GM21526 (cell line): ENCODE data around the gene DLG2.
"Not testable (repeated sequence)": the region's sequence is repeated elsewhere in the genome, so short reads cannot be mapped to it uniquely, and the experiment has no call there.

Source experiments
- ATAC-seq: cut with Tn5 transposase; IDR thresholded peaks from one replicate; pipeline ENCODE4 v1.9.1; 2021; ENCODE audit warnings: moderate library complexity; ENCODE audit not compliant: unreplicated experiment, low FRiP score

DLG2 gene

DNA sequence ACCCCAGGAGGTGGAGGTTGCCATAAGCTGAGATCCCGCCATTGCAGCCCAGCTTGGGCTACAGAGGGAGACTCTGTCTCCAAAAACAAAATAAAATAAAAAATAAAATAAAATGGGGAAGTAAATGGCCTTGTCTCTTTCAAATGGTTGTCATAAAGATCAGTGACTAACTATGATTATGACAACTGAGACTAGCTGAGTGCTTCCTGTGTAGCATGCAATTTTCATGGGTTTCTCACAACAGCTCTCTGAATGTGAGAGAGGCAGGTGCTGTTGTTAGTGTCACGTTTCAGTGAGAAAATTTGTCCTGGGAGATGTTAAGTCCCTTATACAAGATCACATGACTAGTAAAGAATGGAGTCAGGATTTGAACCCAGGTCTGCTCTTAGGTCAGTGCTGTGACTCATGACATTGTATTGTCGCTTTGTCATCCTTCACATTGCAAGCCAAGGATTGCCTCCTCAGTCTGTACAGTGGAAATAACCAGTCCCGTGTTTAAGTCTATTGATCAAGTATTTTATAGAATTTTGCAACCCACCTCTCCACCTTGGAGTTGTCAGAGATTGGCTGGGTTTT is 2177.7 kb downstream of the DLG2 start:
- ATAC-seq: peak; percentile 95

GRCh38 chr11:83448686-83449085 is 2178.5 kb downstream of the DLG2 start:
- ATAC-seq: no peak

DNA sequence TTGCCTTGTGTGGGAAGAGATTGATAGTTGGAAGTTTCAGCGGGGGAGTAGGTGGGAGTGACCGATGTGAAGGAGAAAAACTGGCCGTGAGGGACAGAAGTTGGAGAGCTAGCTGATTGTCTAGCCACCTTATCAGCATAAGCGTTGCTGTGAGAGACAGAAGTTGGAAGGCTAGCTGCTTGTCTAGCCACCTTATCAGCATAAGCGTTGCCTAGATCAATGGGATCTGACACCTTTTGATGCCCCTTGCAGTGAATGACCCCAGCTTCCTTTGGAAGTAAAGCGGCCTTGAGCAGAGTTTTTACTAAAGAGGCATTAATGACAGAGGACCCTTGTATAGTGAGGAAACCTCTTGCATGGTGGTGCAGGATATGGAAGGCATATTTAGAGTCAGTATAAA is 2183.3 kb downstream of the DLG2 start:
- ATAC-seq: not testable (repeated sequence)

DNA sequence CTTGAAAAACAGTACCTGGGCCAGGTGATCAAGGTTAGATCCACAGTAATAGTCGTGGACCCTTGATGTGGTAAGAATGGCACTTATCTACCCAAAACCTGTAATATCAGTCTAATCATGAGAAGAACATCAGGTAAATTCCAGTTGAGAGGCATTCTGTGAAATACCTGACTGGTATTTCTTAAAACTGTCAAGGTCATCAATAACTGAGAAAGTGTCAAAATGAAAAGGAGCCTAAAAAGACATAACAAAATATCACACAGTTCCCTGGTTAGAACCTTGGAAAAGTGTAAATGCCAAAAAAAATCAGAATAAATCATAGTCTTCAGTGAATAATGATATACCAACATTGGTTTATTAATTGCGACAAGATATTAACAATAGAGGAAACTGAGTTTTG is 2185.5 kb downstream of the DLG2 start:
- no peak for ATAC-seq

DNA sequence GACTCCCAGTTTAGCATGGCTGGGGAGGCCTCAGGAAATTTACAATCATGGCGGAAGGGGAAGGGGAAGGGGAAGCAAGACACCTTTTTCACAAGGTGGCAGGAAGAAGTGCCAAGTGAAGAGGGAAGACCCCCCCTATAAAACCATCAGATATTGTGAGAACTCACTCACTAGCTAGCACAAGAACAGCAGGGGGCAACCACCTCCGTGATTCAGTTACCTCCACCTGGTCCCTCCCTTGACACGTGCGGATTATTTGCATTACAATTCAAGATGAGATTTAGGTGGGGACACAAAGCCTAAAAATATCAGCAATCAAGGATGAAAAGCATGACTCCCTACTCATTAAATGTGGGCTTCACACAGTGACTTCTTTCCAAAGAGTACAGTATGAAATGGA is 2186.0 kb downstream of the DLG2 start:
- no peak for ATAC-seq

- no peak for ATAC-seq
Observed at GRCh38 chr11:83438438-83438837, 2188.7 kb downstream of the DLG2 start.

- ATAC-seq: no peak
Observed at GRCh38 chr11:83437939-83438338, 2189.2 kb downstream of the DLG2 start.

DNA sequence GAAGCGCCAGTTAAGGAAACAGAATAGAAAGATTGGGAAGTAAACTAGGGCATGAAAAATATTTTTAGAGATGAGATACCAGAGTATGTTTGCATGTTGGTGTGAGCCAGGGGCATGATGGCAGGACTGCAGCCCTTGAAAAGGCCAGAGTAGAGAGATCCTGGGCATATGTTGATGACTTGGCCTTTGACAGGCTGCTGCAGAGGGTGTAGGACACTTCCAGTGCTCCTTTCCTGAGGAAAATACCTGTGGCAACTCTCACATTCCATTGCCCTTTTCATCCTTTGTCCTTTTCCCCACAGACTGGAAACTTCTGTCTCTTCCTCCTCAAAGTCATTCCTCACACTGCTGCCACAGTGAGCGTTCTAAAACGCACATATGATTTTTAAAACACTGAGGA is 2190.3 kb downstream of the DLG2 start:
- ATAC-seq: no peak

GRCh38 chr11:83434812-83435211 is 2192.3 kb downstream of the DLG2 start:
- ATAC-seq: not testable (repeated sequence)

- ATAC-seq: no peak
Observed at GRCh38 chr11:83427943-83428342, 2199.2 kb downstream of the DLG2 start.

GRCh38 chr11:83427501-83427900 is 2199.6 kb downstream of the DLG2 start:
- no peak for ATAC-seq

DNA sequence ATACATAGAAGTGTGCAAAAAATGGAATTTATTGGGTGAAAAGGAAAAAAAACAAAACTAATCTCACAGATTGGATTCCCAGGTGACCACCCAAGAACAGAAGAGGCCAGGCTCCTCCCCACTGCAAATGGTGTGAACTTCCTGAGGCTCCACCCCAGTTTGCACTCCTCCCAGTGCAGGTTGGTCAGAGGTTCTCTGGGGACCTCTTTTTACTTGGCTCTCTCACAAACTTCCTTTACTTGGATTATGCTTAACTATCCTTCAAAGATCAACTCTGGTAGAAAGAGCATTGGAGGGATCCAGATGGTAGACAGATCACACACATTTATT is 2202.0 kb downstream of the DLG2 start:
- ATAC-seq: no peak

GRCh38 chr11:83424376-83425136 is 2202.6 kb downstream of the DLG2 start:
- no peak for ATAC-seq

DNA sequence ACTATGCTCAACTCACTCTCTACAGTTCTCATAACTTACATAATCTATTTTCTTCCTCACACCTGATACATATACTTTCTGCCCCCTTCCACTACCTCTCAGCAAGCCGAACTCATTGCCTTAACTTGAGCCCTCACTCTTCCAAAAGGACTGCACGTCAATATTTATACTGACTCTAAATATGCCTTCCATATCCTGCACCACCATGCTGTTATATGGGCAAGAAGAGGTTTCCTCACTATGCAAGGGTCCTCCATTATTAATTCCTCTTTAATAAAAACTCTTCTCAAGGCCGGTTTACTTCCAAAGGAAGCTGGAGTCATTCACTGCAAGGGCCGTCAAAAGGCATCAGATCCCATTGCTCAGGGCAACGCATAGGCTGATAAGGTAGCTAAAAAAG is 2204.5 kb downstream of the DLG2 start:
- ATAC-seq: not testable (repeated sequence)

DNA sequence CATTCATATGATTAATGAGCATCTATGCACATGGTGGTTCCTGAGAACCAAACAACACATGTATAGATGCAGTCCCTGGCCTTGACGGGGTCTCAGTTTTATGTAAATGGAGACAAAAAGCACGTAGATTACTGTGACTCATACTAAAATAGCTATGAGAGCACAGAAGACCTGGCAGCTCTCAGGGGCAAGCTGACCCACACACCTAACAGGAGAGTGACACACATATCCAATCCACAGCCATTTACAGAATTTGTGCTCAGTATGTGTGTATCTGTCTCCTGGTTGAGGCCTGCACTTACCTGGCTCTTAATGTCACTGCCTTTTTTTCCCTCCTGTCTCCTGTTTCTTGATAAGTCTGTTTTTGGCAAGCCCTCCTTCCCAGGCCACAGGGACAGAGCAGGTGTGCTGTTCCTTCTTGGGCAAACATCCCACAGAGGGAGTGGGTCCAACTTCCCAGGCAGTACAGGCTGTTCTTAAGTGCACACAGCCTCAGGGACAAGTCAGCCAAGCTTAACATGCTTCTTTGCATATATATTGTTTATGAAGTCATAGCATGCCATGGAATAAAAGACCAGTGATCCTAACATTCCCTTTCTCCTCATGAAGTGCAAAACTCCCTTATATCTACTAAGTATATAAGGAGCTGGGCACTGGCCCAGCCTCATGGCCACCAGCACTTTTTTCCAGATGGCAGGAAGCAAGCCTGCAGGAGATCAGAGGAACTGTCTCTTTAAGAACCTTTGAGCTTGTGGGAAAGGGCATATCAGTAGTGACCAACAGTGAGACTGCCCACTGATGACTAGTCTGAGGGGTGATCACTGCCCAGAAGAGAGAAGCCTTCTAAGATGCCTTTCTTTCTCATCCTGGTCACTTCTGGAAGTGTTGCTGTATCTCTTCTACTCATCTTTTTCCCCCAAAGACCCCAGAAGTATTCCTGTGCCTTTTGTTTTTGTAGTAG is 2216.3 kb downstream of the DLG2 start:
- ATAC-seq: no peak

DNA sequence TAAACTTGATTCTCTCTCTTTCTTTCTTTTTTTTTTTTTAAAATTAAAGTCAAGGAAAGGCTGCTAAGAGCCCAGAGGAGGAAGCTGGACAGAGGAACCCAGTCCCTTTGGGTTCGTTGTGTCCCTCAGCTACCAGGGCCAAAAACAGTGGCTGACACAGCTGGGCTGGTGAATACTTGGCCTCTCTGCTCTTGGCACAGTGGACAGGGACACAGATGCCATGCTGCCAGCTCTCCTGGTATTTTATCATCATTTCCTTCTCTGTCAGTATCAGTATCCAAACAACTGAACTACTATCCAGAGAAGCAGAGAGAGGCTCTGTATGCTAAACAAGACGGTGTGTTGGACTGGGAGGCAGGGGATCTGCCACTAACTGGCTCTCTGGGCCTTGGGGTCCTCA is 2217.3 kb downstream of the DLG2 start:
- no peak for ATAC-seq

GRCh38 chr11:83409476-83409875 is 2217.7 kb downstream of the DLG2 start:
- ATAC-seq: no peak

- ATAC-seq: no peak
Observed at GRCh38 chr11:83408946-83409345, 2218.2 kb downstream of the DLG2 start.
